WERI-Rb-1 (cell line): ENCODE data around the gene PFKP.

Experiments used
- DNase-seq: peaks from one replicate; pipeline ENCODE4 v3.0.0-alpha.2; 2020
- H3K27ac ChIP-seq: fragments of 250-450 bp; sonication (Bioruptor Pico); 2 replicates; pipeline ENCODE4 v1.5.1; 2020; ENCODE audit warnings: mild to moderate bottlenecking, moderate library complexity
- H3K27me3 ChIP-seq: fragments of 250-450 bp; sonication (Bioruptor Pico); 2 replicates; pipeline ENCODE4 v1.5.1; 2021; ENCODE audit warnings: mild to moderate bottlenecking, low read depth, moderate library complexity; ENCODE audit not compliant: insufficient read depth, severe bottlenecking
- H3K36me3 ChIP-seq: fragments of 250-450 bp; sonication (Bioruptor Pico); 2 replicates; pipeline ENCODE4 v1.5.1; 2020; ENCODE audit warnings: mild to moderate bottlenecking, moderate library complexity
- H3K4me3 ChIP-seq: 2 replicates; pipeline ENCODE4 v1.5.1; 2011; ENCODE audit warnings: low read depth, mild to moderate bottlenecking, control low read depth, low read length
- H3K9me3 ChIP-seq: fragments of 250-450 bp; sonication (Bioruptor Pico); 2 replicates; pipeline ENCODE4 v1.5.1; 2021; ENCODE audit warnings: mild to moderate bottlenecking, moderate library complexity; ENCODE audit not compliant: severe bottlenecking
- TF ChIP-seq, protein P1 (sequence below): IDR thresholded peaks from 2 replicates; pipeline ENCODE4 v1.5.1; 2011; ENCODE audit warnings: low read depth, mild to moderate bottlenecking, control low read depth, inconsistent platforms, low read length

The PFKP gene

GRCh38 chr10:3141351-3142005 is 74.1 kb downstream of the PFKP start:
- H3K36me3 ChIP-seq = peaks cover 61% of the 10 kb centered on the region
- H3K27ac ChIP-seq = no peak overlapping the region
- TF ChIP-seq, protein P1, sequence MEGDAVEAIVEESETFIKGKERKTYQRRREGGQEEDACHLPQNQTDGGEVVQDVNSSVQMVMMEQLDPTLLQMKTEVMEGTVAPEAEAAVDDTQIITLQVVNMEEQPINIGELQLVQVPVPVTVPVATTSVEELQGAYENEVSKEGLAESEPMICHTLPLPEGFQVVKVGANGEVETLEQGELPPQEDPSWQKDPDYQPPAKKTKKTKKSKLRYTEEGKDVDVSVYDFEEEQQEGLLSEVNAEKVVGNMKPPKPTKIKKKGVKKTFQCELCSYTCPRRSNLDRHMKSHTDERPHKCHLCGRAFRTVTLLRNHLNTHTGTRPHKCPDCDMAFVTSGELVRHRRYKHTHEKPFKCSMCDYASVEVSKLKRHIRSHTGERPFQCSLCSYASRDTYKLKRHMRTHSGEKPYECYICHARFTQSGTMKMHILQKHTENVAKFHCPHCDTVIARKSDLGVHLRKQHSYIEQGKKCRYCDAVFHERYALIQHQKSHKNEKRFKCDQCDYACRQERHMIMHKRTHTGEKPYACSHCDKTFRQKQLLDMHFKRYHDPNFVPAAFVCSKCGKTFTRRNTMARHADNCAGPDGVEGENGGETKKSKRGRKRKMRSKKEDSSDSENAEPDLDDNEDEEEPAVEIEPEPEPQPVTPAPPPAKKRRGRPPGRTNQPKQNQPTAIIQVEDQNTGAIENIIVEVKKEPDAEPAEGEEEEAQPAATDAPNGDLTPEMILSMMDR = no peak
- H3K27me3 ChIP-seq = no peaks in the 10 kb centered on the region
- H3K9me3 ChIP-seq = no peaks in the 10 kb centered on the region
- no peak overlapping the region for H3K4me3 ChIP-seq
- no peak for DNase-seq

GRCh38 chr10:3142146-3142875 is 75.0 kb downstream of the PFKP start:
- TF ChIP-seq, protein P1 = no peak
- peaks cover 53% of the 10 kb centered on the region for H3K36me3 ChIP-seq
- DNase-seq = no peak

GRCh38 chr10:3143366-3143765 is 76.0 kb downstream of the PFKP start:
- DNase-seq = no peak
- TF ChIP-seq, protein P1 = no peak
- Histone ChIP-seq H3K36me3 (peaks cover 44% of the 10 kb centered on the region), H3K4me3 (no peak overlapping the region), H3K27me3 (no peaks in the 10 kb centered on the region), H3K9me3 (no peaks in the 10 kb centered on the region), H3K27ac (no peak overlapping the region)

More at GRCh38 chr10:3142146-3142875, 75.0 kb downstream of the PFKP start:
- Histone ChIP-seq H3K27ac (no peak overlapping the region), H3K27me3 (no peaks in the 10 kb centered on the region), H3K9me3 (no peaks in the 10 kb centered on the region), H3K4me3 (no peak overlapping the region)

DNA sequence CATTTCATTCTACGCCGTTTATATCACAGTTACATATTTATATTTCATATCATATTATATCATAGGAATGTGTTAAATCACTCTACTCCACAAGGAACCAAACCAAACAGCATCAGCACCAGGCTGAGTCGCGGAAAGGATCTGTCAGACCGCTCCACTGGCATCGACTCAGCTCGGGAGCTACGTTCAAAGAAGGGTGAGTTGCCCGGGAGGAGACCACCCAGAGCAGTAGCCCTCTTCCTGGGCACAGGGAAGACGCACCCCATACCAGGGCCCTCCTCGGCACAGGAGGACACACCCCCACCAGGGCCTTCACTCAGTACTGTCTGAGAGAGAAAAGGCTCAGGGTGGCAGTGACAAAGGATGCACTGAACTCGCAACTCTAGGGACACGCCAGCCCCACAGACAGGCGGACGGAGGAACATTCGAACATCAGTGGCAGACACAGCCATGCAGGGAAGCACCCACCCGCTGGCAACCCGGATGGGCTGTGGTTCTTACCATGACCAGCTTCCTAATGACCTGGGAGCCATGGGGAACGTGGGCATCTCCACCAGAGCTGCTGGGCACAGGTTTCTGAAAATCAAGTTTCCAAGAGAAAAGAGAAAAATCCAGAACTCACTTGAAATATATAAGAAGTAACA is 76.6 kb downstream of the PFKP start:
- peaks cover 44% of the 10 kb centered on the region for H3K36me3 ChIP-seq
- H3K27me3 ChIP-seq = no peaks in the 10 kb centered on the region
- H3K9me3 ChIP-seq = no peaks in the 10 kb centered on the region
- TF ChIP-seq, protein P1 = no peak
- no peak overlapping the region for H3K4me3 ChIP-seq
- H3K27ac ChIP-seq = no peak overlapping the region
- DNase-seq = no peak

- DNase-seq = no peak
- Histone ChIP-seq H3K4me3 (no peak overlapping the region), H3K27ac (no peak overlapping the region), H3K27me3 (no peaks in the 10 kb centered on the region), H3K36me3 (peaks cover 33% of the 10 kb centered on the region), H3K9me3 (no peaks in the 10 kb centered on the region)
- TF ChIP-seq, protein P1 = no peak
These were observed 78.0 kb downstream of the PFKP start for GRCh38 chr10:3145366-3145765.
